IPS DF 6.9 (cell line): Measurements from ENCODE around the gene DUSP16.
"Not testable (repeated sequence)": the region's sequence is repeated elsewhere in the genome, so short reads cannot be mapped to it uniquely, and the experiment has no call there.

Experiments
- DNase-seq: peaks from one replicate; pipeline ENCODE4 v3.0.0-alpha.2; 2013; ENCODE audit warnings: low read depth, low spot score
- H3K27ac ChIP-seq: one replicate; pipeline ENCODE4 v1.5.1; 2013; ENCODE audit warnings: low read length, control low read depth
- H3K27me3 ChIP-seq: 2 replicates; pipeline ENCODE4 v1.6.1; 2013; ENCODE audit warnings: mild to moderate bottlenecking, low read length; ENCODE audit not compliant: control insufficient read depth, insufficient read depth
- H3K36me3 ChIP-seq: 2 replicates; pipeline ENCODE4 v1.6.1; 2013; ENCODE audit warnings: low read length; ENCODE audit not compliant: control insufficient read depth, insufficient read depth
- H3K4me1 ChIP-seq: 2 replicates; pipeline ENCODE4 v1.6.1; 2013; ENCODE audit warnings: low read length; ENCODE audit not compliant: control insufficient read depth, insufficient read depth
- H3K4me3 ChIP-seq: 2 replicates; pipeline ENCODE4 v1.5.1; 2013; ENCODE audit warnings: mild to moderate bottlenecking, low read length
- H3K9me3 ChIP-seq: 2 replicates; pipeline ENCODE4 v1.6.1; 2013; ENCODE audit warnings: low read length, inconsistent platforms; ENCODE audit not compliant: control insufficient read depth, insufficient read depth
- WGBS: extraction: QIAGEN DNeasy Blood & Tissue Kit; methylation state at CpG from one replicate; pipeline ENCODE4 v1.1.7; 2013; ENCODE audit warnings: mixed read lengths, missing lambda C conversion rate; ENCODE audit not compliant: insufficient read length, insufficient coverage; 5-methylcytosine and 5-hydroxymethylcytosine counted together

DUSP16 gene

GRCh38 chr12:12510141-12510540 is 52.5 kb downstream of the DUSP16 start:
- H3K27ac ChIP-seq = no peak overlapping the region
- no peak for DNase-seq
- no peaks in the 10 kb centered on the region for H3K36me3 ChIP-seq
- no peaks in the 10 kb centered on the region for H3K27me3 ChIP-seq
- H3K4me3 ChIP-seq = no peak overlapping the region
- WGBS = no CpG with 5 or more reads among the region's 2 CpGs
- H3K9me3 ChIP-seq = no peaks in the 10 kb centered on the region
- peaks cover 2% of the 10 kb centered on the region; the same call in 1 of the 2 replicates for H3K4me1 ChIP-seq

DNA sequence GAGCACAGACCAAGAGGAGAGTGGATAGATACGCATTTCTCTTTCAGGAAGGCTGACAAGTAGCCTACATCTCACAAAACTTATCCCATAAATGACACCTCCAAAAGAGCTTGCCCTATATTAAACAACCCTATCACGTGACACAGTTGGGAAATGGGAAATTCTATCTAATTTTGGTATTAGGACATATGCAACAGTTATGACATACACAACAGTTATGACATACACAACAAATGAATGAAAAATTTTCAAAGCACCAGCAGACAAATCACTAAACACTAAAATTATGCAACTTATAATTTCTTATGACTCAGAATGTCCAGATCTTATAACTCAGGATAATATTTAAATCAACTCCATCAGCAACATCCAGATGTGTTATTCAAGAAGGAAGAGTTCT is 54.1 kb downstream of the DUSP16 start:
- WGBS = no CpG with 5 or more reads among the region's 2 CpGs
- Histone ChIP-seq H3K4me1 (peaks cover 2% of the 10 kb centered on the region; the same call in 1 of the 2 replicates), H3K27ac (no peak overlapping the region)

GRCh38 chr12:12507121-12507520 is 55.5 kb downstream of the DUSP16 start:
- peaks cover 2% of the 10 kb centered on the region; the same call in 1 of the 2 replicates for H3K4me1 ChIP-seq
- H3K4me3 ChIP-seq = no peak overlapping the region
- no peak overlapping the region for H3K27ac ChIP-seq
- no peak for DNase-seq
- H3K36me3 ChIP-seq = no peaks in the 10 kb centered on the region
- H3K27me3 ChIP-seq = no peaks in the 10 kb centered on the region
- WGBS = no CpG with 5 or more reads among the region's 1 CpG
- H3K9me3 ChIP-seq = no peaks in the 10 kb centered on the region

More for the DNA sequence above, 54.1 kb downstream of the DUSP16 start:
- H3K27me3 ChIP-seq = no peaks in the 10 kb centered on the region
- no peaks in the 10 kb centered on the region for H3K9me3 ChIP-seq
- no peak for DNase-seq
- H3K36me3 ChIP-seq = no peaks in the 10 kb centered on the region
- no peak overlapping the region for H3K4me3 ChIP-seq

- no peak overlapping the region for H3K4me3 ChIP-seq
- peaks cover 2% of the 10 kb centered on the region; the same call in 1 of the 2 replicates for H3K4me1 ChIP-seq
- no peak overlapping the region for H3K27ac ChIP-seq
- H3K36me3 ChIP-seq = no peaks in the 10 kb centered on the region
- no peak for DNase-seq
- WGBS = no CpG with 5 or more reads among the region's 3 CpGs
- no peaks in the 10 kb centered on the region for H3K27me3 ChIP-seq
- H3K9me3 ChIP-seq = no peaks in the 10 kb centered on the region
These were observed 56.2 kb downstream of the DUSP16 start for GRCh38 chr12:12506496-12506890.

DNA sequence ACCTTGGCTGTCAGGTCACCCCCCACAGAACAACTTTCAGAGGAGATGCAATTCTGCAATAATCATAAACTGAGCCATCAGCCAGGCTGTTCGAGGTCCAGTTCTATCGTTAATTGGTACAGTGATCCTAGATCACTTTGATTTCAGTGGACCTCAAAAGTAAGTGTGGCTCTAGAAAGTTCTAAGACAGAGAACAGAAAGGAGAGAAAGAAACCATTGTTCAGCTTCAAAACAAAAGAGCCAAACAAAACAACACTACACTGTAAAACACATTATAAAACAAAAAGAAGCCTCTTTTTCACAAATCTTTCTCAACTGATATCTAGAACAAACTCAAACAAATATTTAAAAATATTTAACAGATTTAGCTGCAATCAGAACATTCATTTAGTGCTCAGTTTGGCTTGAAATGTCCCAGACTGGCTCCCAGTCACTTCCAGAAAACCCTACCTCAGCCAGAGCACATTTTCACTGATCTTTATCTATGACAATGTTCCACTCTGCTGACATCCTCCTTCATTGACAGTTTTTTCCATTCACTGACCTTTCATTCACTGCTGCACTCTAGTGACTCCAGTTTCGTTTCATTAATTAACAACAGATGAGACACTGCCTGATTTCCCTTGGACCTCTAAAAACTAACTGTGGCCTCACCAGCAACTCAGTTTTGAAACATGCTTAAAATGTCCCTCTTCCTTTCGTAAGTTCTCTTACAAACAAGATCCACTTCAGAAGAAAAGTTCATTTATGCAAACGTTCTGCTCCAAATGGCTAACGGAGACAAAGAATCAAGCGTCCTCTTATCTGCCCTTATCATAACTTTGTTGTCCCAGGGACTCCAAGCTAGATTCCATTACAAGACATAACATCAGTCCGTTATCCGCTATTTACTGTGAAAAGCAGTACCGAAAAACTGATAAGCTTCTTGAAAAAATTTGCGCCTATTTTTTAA is 56.8 kb downstream of the DUSP16 start:
- H3K36me3 ChIP-seq = no peaks in the 10 kb centered on the region
- H3K4me3 ChIP-seq = no peak overlapping the region
- WGBS = no CpG with 5 or more reads among the region's 11 CpGs
- H3K27ac ChIP-seq = no peak overlapping the region
- no peaks in the 10 kb centered on the region for H3K9me3 ChIP-seq
- H3K27me3 ChIP-seq = no peaks in the 10 kb centered on the region
- peaks cover 2% of the 10 kb centered on the region; the same call in 1 of the 2 replicates for H3K4me1 ChIP-seq
- no peak for DNase-seq

- H3K9me3 ChIP-seq = no peaks in the 10 kb centered on the region
- WGBS = no CpG with 5 or more reads among the region's 9 CpGs
- no peak overlapping the region for H3K4me3 ChIP-seq
- H3K36me3 ChIP-seq = no peaks in the 10 kb centered on the region
- H3K27me3 ChIP-seq = no peaks in the 10 kb centered on the region
- H3K27ac ChIP-seq = no peak overlapping the region
- peak; percentile 31 for DNase-seq
- peaks cover 3% of the 10 kb centered on the region; the same call in 1 of the 2 replicates for H3K4me1 ChIP-seq
These were observed 59.1 kb downstream of the DUSP16 start for GRCh38 chr12:12503384-12504078.

GRCh38 chr12:12502815-12503151 is 59.9 kb downstream of the DUSP16 start:
- no peak overlapping the region for H3K27ac ChIP-seq
- WGBS = no CpG with 5 or more reads among the region's 5 CpGs
- no peaks in the 10 kb centered on the region for H3K36me3 ChIP-seq
- H3K27me3 ChIP-seq = no peaks in the 10 kb centered on the region
- peaks cover 3% of the 10 kb centered on the region; the same call in 1 of the 2 replicates for H3K4me1 ChIP-seq
- no peaks in the 10 kb centered on the region for H3K9me3 ChIP-seq
- no peak for DNase-seq
- H3K4me3 ChIP-seq = no peak overlapping the region

DNA sequence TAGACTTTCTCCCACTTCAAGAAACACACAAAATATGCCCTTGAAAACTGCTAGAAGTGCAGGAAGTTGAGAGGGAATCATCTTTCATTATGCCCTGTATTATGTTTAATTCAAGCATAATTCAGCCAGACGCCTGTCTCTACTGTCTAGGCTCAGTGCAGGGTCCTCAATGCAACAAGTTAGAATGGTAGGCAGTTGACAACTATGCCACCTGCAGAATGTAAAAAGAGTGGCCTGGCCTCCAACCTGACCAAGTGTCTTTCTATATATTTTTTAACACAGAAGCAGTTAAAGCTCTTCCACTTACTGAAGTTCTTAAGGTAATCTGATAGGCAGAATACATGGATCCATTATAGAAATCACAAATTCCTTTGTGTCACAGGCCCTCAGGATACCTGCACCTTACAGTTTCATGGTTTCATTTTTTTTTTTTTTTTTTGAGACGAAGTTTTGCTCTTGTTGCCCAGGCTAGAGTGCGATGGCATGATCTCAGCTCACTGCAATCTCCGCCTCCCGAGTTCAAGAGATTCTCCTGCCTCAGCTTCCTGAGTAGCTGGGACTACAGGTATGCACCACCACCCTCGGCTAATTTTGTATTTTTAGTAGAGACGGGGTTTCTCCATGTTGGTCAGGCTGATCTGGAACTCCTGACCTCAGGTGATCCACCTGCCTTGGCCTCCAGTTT is 60.4 kb downstream of the DUSP16 start:
- WGBS = no CpG with 5 or more reads among the region's 7 CpGs
- H3K4me1 ChIP-seq, H3K27ac ChIP-seq: not testable (repeated sequence)

GRCh38 chr12:12501121-12501520 is 61.5 kb downstream of the DUSP16 start:
- no peaks in the 10 kb centered on the region for H3K27me3 ChIP-seq
- no peak for DNase-seq
- 100% methylated on average over 1 of the region's 3 CpGs for WGBS
- no peak overlapping the region for H3K27ac ChIP-seq
- no peaks in the 10 kb centered on the region for H3K36me3 ChIP-seq
- no peak overlapping the region for H3K4me3 ChIP-seq
- H3K4me1 ChIP-seq = peaks cover 2% of the 10 kb centered on the region; the same call in 1 of the 2 replicates
- no peaks in the 10 kb centered on the region for H3K9me3 ChIP-seq

More for the DNA sequence above, 60.4 kb downstream of the DUSP16 start:
- not testable (repeated sequence) for H3K36me3 ChIP-seq, H3K9me3 ChIP-seq, H3K4me3 ChIP-seq, DNase-seq, H3K27me3 ChIP-seq

GRCh38 chr12:12499909-12500604 is 62.6 kb downstream of the DUSP16 start:
- no peaks in the 10 kb centered on the region for H3K36me3 ChIP-seq

More at GRCh38 chr12:12499909-12500604, 62.6 kb downstream of the DUSP16 start:
- no peak for DNase-seq
- Histone ChIP-seq H3K4me3 (no peak overlapping the region), H3K9me3 (no peaks in the 10 kb centered on the region), H3K27ac (no peak overlapping the region), H3K27me3 (no peaks in the 10 kb centered on the region), H3K4me1 (peaks cover 2% of the 10 kb centered on the region; the same call in 1 of the 2 replicates)
- WGBS = no CpG with 5 or more reads among the region's 5 CpGs
